DMS 273 treated with DMSO at 0.1 percent for 48 hours (cell line): Measurements from ENCODE around the gene SYNRG.

Source experiments
- DNase-seq: peaks from one replicate; lab custom pipeline; 2025; lab: John Stamatoyannopoulos, UW

Gene SYNRG

DNA sequence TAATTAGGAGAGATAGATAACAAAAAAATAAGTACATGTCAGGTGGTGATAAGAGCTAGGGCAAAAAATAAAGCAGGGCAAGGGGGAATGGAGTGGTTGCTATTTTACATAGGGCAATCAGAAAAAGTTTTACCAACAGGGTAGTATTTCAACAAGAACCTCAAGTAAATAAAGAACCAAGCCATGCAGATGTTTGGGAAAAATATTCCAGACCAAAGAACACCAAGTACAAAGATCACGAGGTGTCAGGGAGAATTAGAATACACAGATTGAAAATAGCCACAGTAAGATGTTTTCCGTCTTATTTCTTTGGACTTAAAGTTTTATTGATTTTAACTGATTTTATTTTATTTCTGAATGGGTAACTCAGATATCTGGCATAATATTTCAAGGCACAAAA, 11.1 kb downstream of the SYNRG start:
- DNase-seq, result no peak

DNA sequence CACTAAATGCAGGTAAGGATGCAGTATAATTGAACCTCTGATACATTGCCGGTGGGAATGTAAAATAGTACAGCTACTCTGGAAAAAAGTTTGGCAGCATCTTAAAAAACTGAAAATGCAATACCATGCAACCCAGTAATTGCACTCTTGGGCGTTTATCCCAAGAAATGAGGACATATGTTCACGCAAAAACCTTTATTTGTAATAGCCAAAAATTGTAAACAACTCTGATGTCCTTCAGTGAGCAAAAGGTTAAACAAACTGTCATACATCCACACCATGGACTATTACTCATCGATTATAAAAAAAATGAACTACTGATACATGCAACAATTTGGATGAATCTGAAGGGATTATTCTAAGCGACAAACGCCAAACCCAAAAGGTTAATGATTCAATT, 16.9 kb downstream of the SYNRG start:
- DNase-seq, result no peak

DNA sequence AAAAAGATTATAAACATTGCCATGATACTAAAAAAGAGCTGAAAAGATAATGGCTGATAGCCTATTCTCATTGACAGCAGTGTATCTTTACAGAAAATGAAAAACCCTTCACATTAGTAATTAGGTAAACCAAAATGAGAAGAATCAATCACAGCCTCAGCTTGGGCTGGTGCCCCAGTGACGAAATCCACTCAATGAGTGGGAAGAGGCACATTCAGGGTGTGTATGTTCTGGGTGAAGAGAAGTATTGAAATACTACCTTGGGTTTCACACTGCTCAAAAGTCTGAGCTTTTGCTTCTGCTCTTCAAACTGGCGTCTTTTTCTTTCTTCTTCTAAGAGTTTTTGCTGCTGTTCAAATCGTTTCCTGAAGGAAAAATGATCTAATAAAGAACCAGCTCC, 24.2 kb downstream of the SYNRG start:
- DNase-seq, result no peak

DNA sequence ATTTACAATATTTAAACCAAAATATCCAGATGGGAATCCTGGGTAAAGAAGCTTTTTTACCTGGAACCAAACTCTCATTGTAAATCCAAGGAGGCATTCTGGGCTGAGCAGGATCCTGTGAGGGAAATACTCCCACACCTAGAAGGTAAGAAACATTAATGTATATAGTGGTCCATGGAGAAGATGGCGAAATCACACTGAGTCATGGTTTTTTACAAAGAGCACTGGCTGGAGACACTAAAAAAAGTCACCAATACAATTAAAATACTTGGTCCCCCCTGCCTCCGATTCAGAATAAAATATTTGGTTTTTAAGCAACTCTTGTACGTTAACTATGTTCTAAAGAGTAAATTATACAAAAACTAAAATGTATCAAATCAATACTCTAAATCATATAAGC, 32.9 kb downstream of the SYNRG start:
- DNase-seq, result no peak

DNA sequence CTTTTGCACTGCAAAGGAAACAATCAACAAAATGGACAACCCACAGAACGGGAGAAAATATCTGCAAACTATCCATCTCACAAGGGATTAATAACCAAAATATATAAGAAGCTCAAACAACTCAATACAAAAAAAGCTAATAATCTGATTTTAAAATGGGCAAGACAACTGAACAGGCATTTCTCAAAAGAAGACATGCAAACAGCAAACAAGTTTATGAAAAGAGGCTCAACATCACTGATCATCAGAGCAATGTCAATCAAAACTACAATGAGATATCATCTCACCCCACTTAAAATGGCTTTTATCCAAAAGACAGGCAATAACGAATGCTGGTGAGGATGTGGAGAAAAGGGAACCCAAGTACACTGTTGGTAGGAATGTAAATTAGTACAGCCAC, 34.8 kb downstream of the SYNRG start:
- no peak for DNase-seq

DNA sequence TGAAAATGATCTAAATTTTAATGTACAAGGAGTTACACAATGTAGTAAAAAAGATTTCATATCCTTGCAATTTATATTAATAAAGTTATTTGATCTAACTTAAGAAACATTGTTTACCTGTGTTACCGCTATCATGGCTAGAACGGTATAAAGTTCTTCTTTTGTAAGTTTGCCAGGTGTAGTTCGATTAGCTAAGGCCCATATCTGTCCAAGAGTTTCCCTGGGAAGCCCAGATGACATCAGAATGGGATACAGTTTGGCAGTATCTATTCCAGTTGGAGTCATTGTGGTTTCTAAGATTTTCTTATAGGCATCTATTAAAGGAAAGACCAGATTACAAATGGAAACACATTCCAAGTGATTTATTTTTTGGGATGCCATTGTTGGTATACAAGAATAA, 37.5 kb downstream of the SYNRG start:
- DNase-seq, result no peak

DNA sequence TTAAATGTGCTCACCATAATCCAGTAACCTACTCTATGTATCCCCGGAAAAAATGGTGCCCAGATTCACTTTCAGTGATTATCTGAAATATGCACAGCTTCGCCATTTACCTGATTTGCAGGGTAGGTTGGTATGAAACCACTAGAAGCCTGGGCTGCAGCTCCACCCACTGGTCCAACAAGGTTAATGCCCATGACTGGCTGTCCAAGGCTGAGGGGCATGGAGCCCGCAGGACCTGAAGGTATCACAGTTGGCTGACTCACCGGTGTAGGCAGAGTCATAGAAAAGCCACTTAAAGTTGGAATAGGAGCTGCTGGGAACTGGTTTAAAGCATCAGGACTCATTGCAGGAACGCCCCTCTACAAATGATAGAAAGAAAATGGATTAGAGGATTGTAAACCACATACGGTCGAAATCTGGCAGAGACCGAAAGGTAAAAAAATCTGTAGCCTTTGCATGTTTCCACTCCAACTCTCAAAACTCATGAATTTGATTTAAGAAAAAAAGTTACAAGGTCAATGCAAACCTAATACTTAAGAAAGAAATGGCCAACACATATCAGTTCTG, 38.6 kb downstream of the SYNRG start:
- DNase-seq, result peak; percentile 4

DNA sequence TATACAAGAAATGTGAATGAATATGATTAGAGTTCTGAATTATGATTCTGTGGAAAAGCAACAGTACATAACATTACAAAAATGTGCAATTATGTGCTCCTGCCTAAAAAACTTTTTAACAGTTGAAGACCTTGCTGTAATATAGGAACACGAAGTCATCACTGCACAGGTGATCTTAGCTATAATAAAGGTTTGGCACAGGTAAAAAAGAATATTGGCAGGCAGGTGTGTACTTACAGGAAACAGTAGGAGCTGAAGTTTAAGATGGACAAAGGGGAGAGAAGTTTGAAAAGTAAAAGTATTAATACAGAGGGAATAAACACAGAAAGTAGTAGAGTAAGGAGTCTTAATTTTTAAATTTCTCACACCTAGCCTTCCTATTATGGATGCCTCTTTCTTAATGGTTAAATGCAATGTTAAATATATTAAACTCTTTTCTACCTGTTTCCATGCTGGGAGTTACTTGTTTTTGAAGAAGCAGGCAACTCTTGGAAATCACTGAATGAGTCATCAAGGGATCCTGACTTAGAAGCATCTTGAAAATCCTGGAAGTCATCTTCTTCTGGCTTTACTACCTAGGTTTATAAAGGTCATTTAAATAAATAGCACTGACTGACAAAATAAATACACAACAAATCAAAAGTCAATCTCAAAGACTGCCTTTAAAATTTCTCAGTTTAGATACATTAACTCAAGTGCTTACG, 40.7 kb downstream of the SYNRG start:
- no peak for DNase-seq

DNA sequence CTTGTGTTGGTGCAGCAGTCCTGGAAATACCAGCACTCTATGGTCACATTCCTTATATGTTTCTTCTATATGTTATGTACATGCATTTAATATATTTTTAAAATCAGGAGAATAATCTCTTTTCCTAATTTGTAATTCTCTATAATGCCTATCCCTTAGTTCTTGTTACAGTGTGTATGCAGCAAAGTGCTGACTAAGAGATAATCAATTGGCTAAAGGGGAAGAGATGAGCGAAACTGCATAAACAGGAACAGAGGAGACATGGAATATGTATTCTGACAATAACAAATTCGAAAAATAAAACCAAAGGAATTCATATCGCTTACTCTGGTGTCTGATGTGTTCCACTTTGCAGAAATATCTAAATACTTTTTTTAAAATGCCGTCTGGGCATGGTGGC, 41.7 kb downstream of the SYNRG start:
- DNase-seq, result no peak

DNA sequence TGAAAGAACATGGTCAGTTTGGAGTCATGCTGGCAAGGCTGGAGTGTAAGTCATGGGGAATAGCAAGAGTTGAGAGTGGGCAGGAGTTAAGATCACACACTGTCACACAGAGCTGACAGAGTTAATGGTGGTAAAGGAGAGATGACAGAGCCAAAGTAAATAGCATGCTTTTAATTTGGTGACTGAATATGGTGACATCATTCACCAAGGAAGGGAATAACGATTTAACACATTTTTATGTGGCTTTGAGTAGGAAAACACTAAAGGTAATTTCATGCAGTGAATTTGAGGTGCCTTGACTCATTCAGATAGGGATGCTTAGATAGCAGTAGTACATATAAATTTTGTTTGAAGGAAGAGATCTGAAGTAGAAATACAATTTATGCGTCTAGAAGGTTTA, 42.1 kb downstream of the SYNRG start:
- no peak for DNase-seq

DNA sequence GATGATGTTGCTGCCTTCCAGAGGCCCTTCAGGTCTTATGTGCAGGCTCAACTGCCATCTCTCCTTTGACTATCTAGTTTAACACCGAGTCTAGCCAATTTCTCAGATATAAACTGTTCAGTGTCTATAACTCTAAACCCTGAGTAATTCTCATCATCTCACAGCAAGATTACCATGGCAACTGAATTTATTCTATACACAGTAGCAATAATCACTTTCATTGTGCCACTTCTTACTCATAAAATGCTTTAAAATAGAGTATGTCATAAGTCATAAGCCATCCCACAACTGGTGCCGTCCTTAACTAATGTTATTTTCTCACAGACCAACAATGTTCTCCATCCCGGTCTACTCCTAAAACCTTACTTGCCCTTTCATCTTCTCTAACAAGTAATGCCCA, 45.0 kb downstream of the SYNRG start:
- DNase-seq, result no peak

DNA sequence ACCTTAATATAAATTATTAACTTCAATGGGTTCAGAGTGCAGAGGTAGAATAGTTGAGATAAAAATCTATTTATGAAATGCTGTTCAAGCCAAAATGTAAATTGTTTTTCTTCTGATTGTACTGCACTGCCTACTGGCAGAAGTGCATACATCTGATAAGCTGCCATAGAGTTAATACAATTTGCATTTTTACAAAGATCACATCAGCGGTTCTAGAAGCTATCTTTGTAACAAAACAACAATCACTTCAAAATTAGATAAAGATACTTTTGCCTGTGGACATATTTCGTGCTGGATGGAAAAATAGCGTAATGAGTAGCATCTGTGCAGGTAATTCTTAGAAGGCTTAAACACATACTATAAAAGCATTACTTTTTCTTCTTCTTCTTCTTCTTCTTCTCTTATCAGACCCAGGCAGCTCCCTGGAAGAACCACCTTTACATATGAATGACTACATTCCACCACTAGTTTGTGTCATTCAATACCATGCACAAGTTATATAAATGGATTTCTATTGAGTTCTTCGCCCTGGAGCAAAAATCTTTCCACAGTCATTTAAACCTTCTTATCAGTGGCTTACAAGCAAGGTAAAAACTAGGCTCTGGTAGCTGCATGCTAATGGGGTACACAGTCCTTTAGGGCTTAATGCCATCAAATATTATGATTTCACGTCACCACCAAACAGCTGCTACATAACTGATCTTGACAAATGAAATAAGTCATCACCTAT, 47.0 kb downstream of the SYNRG start:
- DNase-seq, result no peak

DNA sequence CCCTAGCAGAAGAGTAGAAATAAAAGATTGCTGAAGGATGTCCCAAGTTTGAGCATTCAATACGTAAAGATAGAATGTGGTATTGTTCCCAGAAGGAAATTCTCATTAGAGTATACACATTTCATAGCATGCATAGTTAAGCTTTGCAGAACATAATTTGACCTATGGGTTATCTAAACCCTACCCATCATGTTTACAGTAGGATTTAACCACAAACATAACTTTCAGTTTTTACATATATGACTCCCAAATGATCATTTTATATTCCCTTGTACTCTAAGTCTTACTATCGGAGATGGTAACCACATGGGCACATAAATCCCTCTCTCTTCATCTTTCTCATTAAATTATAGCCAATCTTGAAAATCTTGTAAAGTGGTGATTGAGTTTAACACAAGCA, 50.9 kb downstream of the SYNRG start:
- no peak for DNase-seq

DNA sequence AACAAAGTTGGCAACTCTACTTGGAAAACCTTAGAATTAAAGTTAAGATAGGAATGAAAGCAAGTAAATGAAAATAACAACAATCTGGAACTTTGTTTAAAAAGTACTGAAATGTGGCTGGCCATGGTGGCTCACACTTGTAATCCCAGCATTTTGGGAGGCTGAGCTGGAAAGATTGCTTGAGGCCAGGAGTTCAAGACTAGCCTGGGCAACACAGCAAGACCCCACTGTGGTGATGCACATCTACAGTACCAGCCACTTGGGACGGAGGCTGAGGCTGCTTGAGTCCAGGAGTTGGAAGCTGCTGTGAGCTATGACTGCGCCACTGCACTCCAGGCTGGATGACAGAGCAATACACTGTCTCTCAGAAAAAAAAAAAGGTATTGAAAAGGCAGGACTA, 51.7 kb downstream of the SYNRG start:
- no peak for DNase-seq

DNA sequence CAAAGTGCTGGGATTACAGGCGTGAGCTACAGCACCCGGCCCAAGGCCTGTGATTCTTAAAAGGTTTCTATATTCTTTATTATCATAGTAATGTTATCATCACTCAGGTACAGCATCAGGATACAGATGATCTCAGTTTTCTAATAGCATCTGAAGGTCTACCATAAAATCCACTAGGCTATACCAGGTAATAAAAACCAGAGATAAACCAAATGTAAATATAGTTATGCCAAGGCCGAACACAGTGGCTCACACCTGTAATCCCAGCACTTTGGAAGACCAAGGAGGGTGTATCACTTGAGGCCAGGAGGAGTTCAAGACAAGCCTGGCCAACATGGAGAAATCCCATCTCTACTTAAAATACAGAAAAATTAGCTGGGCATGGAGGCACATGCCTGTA, 53.8 kb downstream of the SYNRG start:
- DNase-seq, result no peak

DNA sequence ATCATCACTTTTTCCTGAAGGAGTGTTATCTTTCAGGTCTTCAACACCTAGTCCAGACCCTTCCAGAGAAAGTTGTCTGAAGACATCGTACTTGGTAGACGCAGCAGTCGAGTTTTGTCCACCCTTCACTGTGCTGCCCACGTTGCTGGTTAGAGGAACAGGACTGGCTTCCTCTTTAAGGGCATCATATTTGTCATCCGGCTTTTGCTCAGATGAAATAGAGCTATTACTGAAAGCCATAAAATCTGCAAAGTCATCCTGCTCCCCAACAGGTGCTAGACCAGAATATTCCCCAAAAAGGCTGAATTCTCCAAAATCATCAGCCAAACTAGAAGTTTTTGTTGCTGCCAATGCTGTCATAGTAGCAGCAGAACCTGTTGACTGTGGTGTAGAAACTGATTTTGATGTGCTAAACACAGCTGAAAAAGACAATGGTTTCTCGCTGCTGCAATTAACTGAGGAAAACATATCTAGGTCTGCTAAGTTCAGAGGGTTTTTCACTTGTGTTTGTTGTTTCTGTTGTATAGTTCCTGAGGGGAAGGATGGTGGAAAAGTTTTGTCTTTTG, 55.7 kb downstream of the SYNRG start:
- no peak for DNase-seq

DNA sequence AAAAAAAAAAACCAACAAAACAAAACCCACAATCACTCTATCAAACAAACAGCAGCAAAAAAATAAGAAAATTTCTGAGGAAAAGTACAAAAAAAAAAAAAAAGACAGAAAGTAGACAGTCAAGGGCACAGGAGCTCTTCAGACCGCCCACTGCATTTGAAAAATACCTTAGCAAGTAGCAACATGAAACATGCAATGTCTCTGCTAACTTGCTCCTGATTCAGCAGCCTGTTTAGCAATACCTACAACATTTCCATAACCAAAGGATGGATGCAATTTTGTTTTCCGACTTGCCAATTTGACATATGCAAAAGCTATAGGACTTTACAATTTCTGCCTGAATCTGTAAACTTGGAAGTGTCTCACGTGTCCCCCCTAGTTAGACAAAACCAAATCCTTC, 57.4 kb downstream of the SYNRG start:
- no peak for DNase-seq

DNA sequence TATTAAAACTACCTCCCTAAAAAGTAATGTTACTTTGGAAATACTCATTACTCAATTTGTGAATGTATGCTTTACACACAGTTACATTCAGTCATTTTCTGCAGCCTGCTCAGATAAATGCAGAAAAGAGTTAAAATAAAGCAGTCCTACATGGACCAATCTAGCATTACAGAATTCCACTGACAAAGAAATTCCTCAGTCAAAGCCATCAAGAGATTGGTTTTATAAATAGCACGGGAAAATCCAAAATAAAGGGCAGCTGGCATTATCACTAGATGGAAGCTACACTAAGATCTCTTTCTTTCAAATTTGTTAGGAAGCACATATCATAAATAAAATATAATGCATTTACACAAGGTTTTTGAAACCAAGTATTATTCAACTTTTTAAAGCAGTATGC, 61.2 kb downstream of the SYNRG start:
- no peak for DNase-seq

DNA sequence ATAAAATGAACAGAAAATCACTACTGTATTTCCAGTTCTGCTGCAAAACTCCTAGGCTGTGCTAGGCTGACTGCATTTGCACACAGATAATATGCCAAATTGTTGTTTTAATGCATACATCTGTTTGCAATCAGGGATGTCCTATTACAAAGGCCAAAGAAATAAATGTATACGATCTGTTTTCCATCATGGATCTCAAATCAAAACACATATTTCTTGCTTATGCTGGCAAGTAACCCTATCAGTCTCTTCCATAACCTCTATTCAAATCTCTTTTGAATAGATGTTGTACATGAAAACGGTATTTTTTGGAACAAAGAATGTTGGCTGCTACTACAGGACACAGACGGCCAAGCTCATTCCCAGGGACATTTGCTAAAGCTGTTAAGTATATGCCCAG, 62.9 kb downstream of the SYNRG start:
- no peak for DNase-seq

DNA sequence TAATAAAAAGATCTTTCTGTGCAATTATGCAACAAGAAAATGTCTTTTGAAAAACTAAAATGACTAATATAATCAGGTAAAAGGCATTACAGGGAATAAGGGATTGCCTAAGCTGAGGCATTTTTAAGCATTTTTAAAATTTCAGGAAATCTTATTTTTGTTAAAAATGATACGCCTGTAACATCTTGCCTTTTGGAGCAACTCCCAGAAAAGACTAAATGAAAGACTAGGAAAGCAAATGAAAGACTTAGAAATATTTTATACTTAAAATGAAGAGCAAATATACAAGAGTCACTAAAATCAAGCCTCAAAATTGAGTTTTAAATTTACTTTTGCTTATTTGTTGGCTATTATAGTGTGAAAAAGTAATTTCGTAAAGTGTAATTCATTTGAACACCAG, 63.7 kb downstream of the SYNRG start:
- no peak for DNase-seq

DNA sequence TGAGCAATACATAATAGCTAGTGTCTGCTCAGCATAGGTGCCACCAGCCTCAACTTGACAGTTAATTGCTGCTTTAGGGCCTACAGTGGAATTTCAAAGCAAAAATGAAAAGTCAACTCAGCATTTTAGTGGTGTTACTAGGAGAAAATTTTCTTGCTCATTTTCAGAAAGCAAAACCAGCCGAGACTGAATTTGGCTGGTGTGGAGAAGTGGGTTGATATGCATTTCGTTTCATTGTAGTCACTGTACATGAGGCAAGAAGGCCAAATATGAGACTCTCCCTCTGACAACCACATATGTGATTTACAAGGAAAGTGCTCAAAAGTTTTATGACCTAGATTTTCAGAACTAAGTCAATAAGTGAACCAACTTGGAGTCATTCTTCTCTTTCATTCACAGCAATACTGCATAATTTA, 65.6 kb downstream of the SYNRG start:
- DNase-seq, result no peak

DNA sequence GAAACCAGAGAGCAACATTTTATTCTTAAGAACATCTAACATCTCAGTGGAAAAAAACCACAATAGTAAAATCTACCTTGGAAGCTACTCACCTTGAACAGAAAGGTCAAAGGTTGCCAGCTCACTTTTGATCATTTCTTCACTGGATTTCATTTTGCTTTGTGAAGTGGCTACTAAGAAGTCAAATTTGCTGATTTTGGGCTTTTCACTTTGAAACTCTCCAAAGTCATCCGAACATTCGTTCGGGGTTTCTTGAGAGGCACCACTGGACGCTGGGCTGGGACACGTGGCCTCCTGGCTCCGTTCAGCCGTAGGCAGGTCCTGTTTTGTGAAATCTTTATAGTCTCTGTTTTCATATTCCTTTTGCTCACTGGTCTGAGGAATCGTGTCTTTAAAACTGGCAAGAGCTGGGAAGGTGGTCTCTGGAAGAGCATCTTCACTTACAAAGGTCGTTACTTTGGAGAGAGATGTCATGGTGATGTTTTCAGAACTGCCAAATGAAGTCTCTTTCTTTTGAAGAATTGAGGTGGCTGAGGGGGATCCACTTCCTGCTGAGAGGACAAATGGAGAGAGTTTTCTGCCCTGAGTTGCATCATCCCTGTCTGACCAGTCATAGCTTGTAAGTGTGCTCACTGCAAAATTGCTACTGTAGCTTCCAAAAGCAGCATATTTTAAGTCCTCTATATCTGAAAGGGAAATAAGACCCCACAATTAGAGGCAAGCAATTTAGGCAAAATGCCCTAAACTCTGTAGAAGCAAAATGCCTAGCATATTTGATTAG, 67.1 kb downstream of the SYNRG start:
- no peak for DNase-seq
